Astrocyte (in vitro differentiated cells and primary cell): ENCODE measurements around the gene KRT6C. TPM values are rescaled to one million over a fixed set of nuclear protein-coding genes. Genes with fewer than 3 reads are reported as not detected.

ENCODE experiments used
- DNase-seq: peaks from one replicate; pipeline ENCODE4 v3.0.0-alpha.2; 2010; ENCODE audit warnings: low read depth
- FAIRE-seq: peaks from 2 replicates; lab custom pipeline; 2011; peaks lifted over from hg19 to GRCh38; lab: Jason Lieb, UNC
- H2AFZ ChIP-seq: 2 replicates; pipeline ENCODE4 v1.6.0; 2012; ENCODE audit warnings: low read depth, low read length, inconsistent platforms
- H3K27ac ChIP-seq: 2 replicates; pipeline ENCODE4 v1.5.1; 2011; ENCODE audit warnings: low read depth, low read length, inconsistent platforms
- H3K27me3 ChIP-seq: 2 replicates; pipeline ENCODE4 v1.6.0; 2011; ENCODE audit warnings: low read length, inconsistent platforms; ENCODE audit not compliant: insufficient read depth
- H3K36me3 ChIP-seq: 2 replicates; pipeline ENCODE4 v1.5.1; 2011; ENCODE audit warnings: low read length, inconsistent platforms; ENCODE audit not compliant: insufficient read depth
- H3K4me1 ChIP-seq: 2 replicates; pipeline ENCODE4 v1.5.1; 2011; ENCODE audit warnings: low read length, inconsistent platforms; ENCODE audit not compliant: insufficient read depth
- H3K4me2 ChIP-seq: 2 replicates; pipeline ENCODE4 v1.6.0; 2012; ENCODE audit warnings: low read length, inconsistent platforms
- H3K4me3 ChIP-seq: 2 replicates; pipeline ENCODE4 v1.5.1; 2011; ENCODE audit warnings: low read depth, mild to moderate bottlenecking, low read length, inconsistent platforms; ENCODE audit not compliant: insufficient read depth
- H3K79me2 ChIP-seq: 2 replicates; pipeline ENCODE4 v1.6.0; 2012; ENCODE audit warnings: mild to moderate bottlenecking, low read length, inconsistent platforms; ENCODE audit not compliant: insufficient read depth
- H3K9ac ChIP-seq: 2 replicates; pipeline ENCODE4 v1.6.0; 2012; ENCODE audit warnings: mild to moderate bottlenecking, low read length, inconsistent platforms
- H3K9me3 ChIP-seq: 2 replicates; pipeline ENCODE4 v1.5.1; 2012; ENCODE audit warnings: low read depth, mild to moderate bottlenecking, low read length, inconsistent platforms; ENCODE audit not compliant: insufficient read depth
- H4K20me1 ChIP-seq: 2 replicates; pipeline ENCODE4 v1.6.0; 2012; ENCODE audit warnings: low read length, inconsistent platforms; ENCODE audit not compliant: insufficient read depth
- H3K27ac Mint-ChIP-seq: one replicate; pipeline ENCODE4 v1.8.0; 2021; ENCODE audit warnings: mild to moderate bottlenecking, mixed read lengths; ENCODE audit not compliant: unreplicated experiment
- H3K27me3 Mint-ChIP-seq: one replicate; pipeline ENCODE4 v1.8.0; 2021; ENCODE audit warnings: low read depth, mixed read lengths; ENCODE audit not compliant: unreplicated experiment
- H3K36me3 Mint-ChIP-seq: one replicate; pipeline ENCODE4 v1.8.0; 2021; ENCODE audit warnings: low read depth, mixed read lengths; ENCODE audit not compliant: unreplicated experiment
- H3K4me1 Mint-ChIP-seq: one replicate; pipeline ENCODE4 v1.8.0; 2021; ENCODE audit warnings: low read depth, mixed read lengths; ENCODE audit not compliant: unreplicated experiment
- H3K4me3 Mint-ChIP-seq: one replicate; pipeline ENCODE4 v1.8.0; 2021; ENCODE audit warnings: mild to moderate bottlenecking, moderate library complexity, mixed read lengths; ENCODE audit not compliant: unreplicated experiment
- H3K9me3 Mint-ChIP-seq: one replicate; pipeline ENCODE4 v1.8.0; 2021; ENCODE audit warnings: mild to moderate bottlenecking, mixed read lengths; ENCODE audit not compliant: unreplicated experiment
- CTCF ChIP-seq: IDR thresholded peaks from 2 replicates; pipeline ENCODE4 v1.5.1; 2011; ENCODE audit warnings: low read depth, mild to moderate bottlenecking, inconsistent platforms, low read length, moderate library complexity; ENCODE audit not compliant: insufficient read depth
- EZH2 ChIP-seq: IDR thresholded peaks from 2 replicates; pipeline ENCODE4 v1.6.1; 2012; ENCODE audit warnings: mild to moderate bottlenecking, low read length, inconsistent platforms; ENCODE audit not compliant: insufficient read depth
- total RNA-seq: library from RNA; stranded (reverse); gene quantifications from 2 replicates; pipeline ENCODE4 v1.2.1, GENCODE V29; 2021

Gene KRT6C
- total RNA-seq, 1 donor from 2014 or later: not detected

- TF ChIP-seq EZH2 (no peak), CTCF (no peak)
- Histone ChIP-seq H4K20me1 (no peaks in the 10 kb centered on the region), H2AFZ (no peak overlapping the region), H3K9me3 (no peaks in the 10 kb centered on the region), H3K27ac (no peak overlapping the region), H3K27me3 (peaks cover 20% of the 10 kb centered on the region), H3K4me1 (no peaks in the 10 kb centered on the region), H3K79me2 (no peaks in the 10 kb centered on the region), H3K4me3 (no peak overlapping the region), H3K36me3 (no peaks in the 10 kb centered on the region), H3K9ac (no peak overlapping the region), H3K4me2 (no peak overlapping the region)
- DNase-seq (peak; percentile 62), FAIRE-seq (no peak)
- no peak overlapping the region for H3K27ac Mint-ChIP-seq
- no peak overlapping the region for H3K4me3 Mint-ChIP-seq
- H3K4me1 Mint-ChIP-seq: peaks cover 3% of the 10 kb centered on the region
- peaks cover 65% of the 10 kb centered on the region for H3K27me3 Mint-ChIP-seq
- H3K36me3 Mint-ChIP-seq: peaks cover 5% of the 10 kb centered on the region
- H3K9me3 Mint-ChIP-seq: no peaks in the 10 kb centered on the region
Measured at GRCh38 chr12:52521175-52521567, 47.6 kb upstream of the KRT6C start.

DNA sequence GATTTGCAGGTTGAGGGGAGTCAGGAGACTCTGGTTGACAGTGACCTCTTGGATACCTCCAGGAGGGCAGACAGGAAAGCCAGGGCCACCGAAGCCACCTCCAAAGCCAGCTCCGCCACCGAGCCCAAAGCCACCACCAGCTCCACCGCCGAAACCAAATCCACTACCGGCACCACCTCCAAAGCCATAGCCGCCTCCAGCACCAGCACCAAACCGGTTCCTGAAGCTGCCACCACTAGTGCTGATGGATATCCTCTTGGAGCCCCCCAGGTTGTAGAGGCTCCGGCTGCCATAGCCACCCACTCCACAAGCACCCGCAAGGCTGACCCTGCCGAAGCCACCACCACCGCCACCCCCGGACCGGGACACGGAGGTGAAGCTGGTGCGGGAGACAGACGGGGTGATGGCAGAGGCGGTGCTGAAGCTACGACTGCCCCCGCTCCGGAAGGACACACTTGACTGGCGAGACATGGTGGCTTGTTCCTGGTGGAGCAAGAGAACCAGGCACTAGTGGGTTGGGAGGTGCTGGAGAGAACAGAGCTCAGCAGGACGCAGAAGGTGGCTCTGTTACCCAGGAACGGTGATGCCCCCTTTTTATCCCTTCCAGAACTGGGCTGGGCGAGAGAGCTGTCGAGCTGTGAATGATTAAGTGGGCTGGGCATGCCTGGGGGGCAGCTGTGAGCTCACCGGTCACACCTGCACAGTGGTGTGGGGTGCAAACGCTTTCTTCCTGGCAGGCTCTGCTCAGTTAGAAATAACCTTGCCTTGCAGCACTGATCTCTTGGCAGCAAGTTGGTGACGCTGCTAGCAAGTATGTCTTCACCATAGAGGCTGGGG, 46.4 kb upstream of the KRT6C start, which contains the start of gene KRT5:
TSS of gene KRT5 (minus strand) at position 569 of the 837 bp plus-strand sequence. CDS start at position 471, 98 bp downstream.
- peaks cover 22% of the 10 kb centered on the region for H3K27me3 ChIP-seq
- H3K4me3 ChIP-seq: no peak within 1 kb of the TSS
- Mint-ChIP-seq H3K27me3 (peaks cover 61% of the 10 kb centered on the region), H3K27ac (peak within 1 kb of the TSS; percentile 36), H3K36me3 (peaks cover 5% of the 10 kb centered on the region), H3K4me1 (peaks cover 3% of the 10 kb centered on the region), H3K9me3 (no peaks in the 10 kb centered on the region), H3K4me3 (no peak within 1 kb of the TSS)
- H2AFZ ChIP-seq: no peak within 1 kb of the TSS
- H3K9me3 ChIP-seq: no peaks in the 10 kb centered on the region
- FAIRE-seq (no peak), DNase-seq (no peak)
- H3K4me2 ChIP-seq: no peak within 1 kb of the TSS
- no peaks in the 10 kb centered on the region for H4K20me1 ChIP-seq
- H3K79me2 ChIP-seq: no peaks in the 10 kb centered on the region
- H3K9ac ChIP-seq: no peak within 1 kb of the TSS
- H3K27ac ChIP-seq: no peak within 1 kb of the TSS
- TF ChIP-seq EZH2 (no peak), CTCF (no peak)
- H3K36me3 ChIP-seq: no peaks in the 10 kb centered on the region
- H3K4me1 ChIP-seq: no peaks in the 10 kb centered on the region

- Mint-ChIP-seq H3K27ac (no peak overlapping the region), H3K27me3 (peaks cover 61% of the 10 kb centered on the region), H3K4me3 (no peak overlapping the region), H3K9me3 (no peaks in the 10 kb centered on the region), H3K4me1 (peaks cover 3% of the 10 kb centered on the region), H3K36me3 (peaks cover 5% of the 10 kb centered on the region)
- no peak overlapping the region for H3K4me2 ChIP-seq
- H3K4me3 ChIP-seq: no peak overlapping the region
- peaks cover 22% of the 10 kb centered on the region for H3K27me3 ChIP-seq
- H3K27ac ChIP-seq: no peak overlapping the region
- H4K20me1 ChIP-seq: no peaks in the 10 kb centered on the region
- no peaks in the 10 kb centered on the region for H3K9me3 ChIP-seq
- DNase-seq (no peak), FAIRE-seq (no peak)
- no peaks in the 10 kb centered on the region for H3K36me3 ChIP-seq
- no peaks in the 10 kb centered on the region for H3K4me1 ChIP-seq
- H3K9ac ChIP-seq: no peak overlapping the region
- no peak overlapping the region for H2AFZ ChIP-seq
- TF ChIP-seq EZH2: no peak
- no peak for TF ChIP-seq CTCF
- H3K79me2 ChIP-seq: no peaks in the 10 kb centered on the region
Measured at GRCh38 chr12:52519387-52519703, 45.7 kb upstream of the KRT6C start.
